SK-N-SH (cell line): ENCODE measurements around the gene NGLY1.

Experiments
- CTCF ChIP-seq: fragments of 200-600 bp; sonication (generic); IDR thresholded peaks from 2 replicates; pipeline ENCODE4 v1.6.1; 2017; ENCODE audit warnings: antibody characterized with exemption, mild to moderate bottlenecking, moderate library complexity
- EZH2phosphoT487 ChIP-seq: fragments of 200-600 bp; sonication (generic); IDR thresholded peaks from 2 replicates; pipeline ENCODE4 v1.6.1; 2017; ENCODE audit warnings: low read depth, mixed run types, mild to moderate bottlenecking, antibody characterized with exemption, moderate library complexity, borderline replicate concordance
- GABPA ChIP-seq: IDR thresholded peaks from 2 replicates; pipeline ENCODE4 v1.4.0; 2012; ENCODE audit warnings: low read depth, mild to moderate bottlenecking
- MAX ChIP-seq: IDR thresholded peaks from 2 replicates; pipeline ENCODE4 v1.4.0; 2012; ENCODE audit warnings: low read depth
- MXI1 ChIP-seq: IDR thresholded peaks from 2 replicates; pipeline ENCODE4 v1.6.1; 2012; ENCODE audit warnings: mild to moderate bottlenecking, low read depth, low read length, improper control_type of control experiment
- RAD21 ChIP-seq: IDR thresholded peaks from 2 replicates; pipeline ENCODE4 v1.6.1; 2012; ENCODE audit warnings: mild to moderate bottlenecking, low read length
- REST ChIP-seq: IDR thresholded peaks from 2 replicates; pipeline ENCODE4 v1.6.1; 2012; ENCODE audit warnings: mild to moderate bottlenecking, low read depth, low read length, moderate library complexity
- RFX5 ChIP-seq: IDR thresholded peaks from 2 replicates; pipeline ENCODE4 v1.6.1; 2012; ENCODE audit warnings: mild to moderate bottlenecking, improper control_type of control experiment, low read length
- RXRA ChIP-seq: IDR thresholded peaks from 2 replicates; pipeline ENCODE4 v1.4.0; 2012; ENCODE audit warnings: low read depth, mild to moderate bottlenecking, borderline replicate concordance
- TAF1 ChIP-seq: IDR thresholded peaks from 2 replicates; pipeline ENCODE4 v1.6.1; 2012; ENCODE audit warnings: low read depth, mild to moderate bottlenecking, low read length, moderate library complexity, borderline replicate concordance
- TEAD4 ChIP-seq: IDR thresholded peaks from 2 replicates; pipeline ENCODE4 v1.4.0; 2012; ENCODE audit warnings: mild to moderate bottlenecking, borderline replicate concordance; ENCODE audit not compliant: insufficient read depth
- YY1 ChIP-seq: IDR thresholded peaks from 2 replicates; pipeline ENCODE4 v1.4.0; 2012; ENCODE audit warnings: low read depth, mild to moderate bottlenecking

- no peak for TF ChIP-seq CTCF
- TF ChIP-seq TAF1, result no peak
- TF ChIP-seq EZH2phosphoT487, result no peak
- no peak for TF ChIP-seq RAD21
- no peak for TF ChIP-seq RXRA
- TF ChIP-seq YY1, result no peak
- no peak for TF ChIP-seq MXI1
- TF ChIP-seq TEAD4, result no peak
- no peak for TF ChIP-seq GABPA
- TF ChIP-seq REST, result no peak
- no peak for TF ChIP-seq MAX
- no peak for TF ChIP-seq RFX5
These were observed 34.4 kb upstream of the NGLY1 start for GRCh38 chr3:25817638-25818037.
